Breast epithelium (tissue), 4 donors: ENCODE results near the gene HLA-DQA1. TPM values are rescaled to one million over a fixed set of nuclear protein-coding genes. Genes with fewer than 3 reads are reported as not detected.
A peak's percentile ranks its signal among the peaks of the same experiment; 100 is the strongest.
"Not testable (repeated sequence)": the region's sequence is repeated elsewhere in the genome, so short reads cannot be mapped to it uniquely, and the experiment has no call there.

ENCODE experiments used
- DNase-seq, 2 donors: peaks; one replicate each; pipeline ENCODE4 v3.0.0-alpha.2; 2019; ENCODE audit warnings: low spot score in 2 of 2
- H3K27ac ChIP-seq, 2 donors: fragments of 200-600 bp; sonication (generic) in 1 of 2; one replicate each; pipeline ENCODE4 v1.5.1; 2016 to 2019; ENCODE audit warnings: mild to moderate bottlenecking in 1 of 2
- H3K27me3 ChIP-seq, 2 donors: fragments of 200-600 bp; sonication (generic) in 1 of 2; one replicate each; pipeline versions ENCODE4 v1.5.1 to v1.6.0; 2017 to 2019; ENCODE audit warnings: control low read depth in 1 of 2, mild to moderate bottlenecking in 1 of 2
- H3K36me3 ChIP-seq: fragments of 200-600 bp; one replicate; pipeline ENCODE4 v1.5.1; 2019
- H3K4me1 ChIP-seq, 2 donors: fragments of 200-600 bp; sonication (generic); one replicate each; pipeline ENCODE4 v1.5.1; 2016 to 2019; ENCODE audit warnings: control low read depth in 1 of 2
- H3K4me3 ChIP-seq, 3 donors: fragments of 200-600 bp; sonication (generic); 1 replicate in 2 of 3; 2 replicates in 1 of 3; pipeline ENCODE4 v1.5.1; 2016 to 2019; ENCODE audit warnings: mild to moderate bottlenecking in 3 of 3, moderate library complexity in 2 of 3
- H3K9me3 ChIP-seq, 2 donors: fragments of 200-600 bp; sonication (generic) in 1 of 2; one replicate each; pipeline ENCODE4 v1.5.1; 2016 to 2019; ENCODE audit warnings: control low read depth in 1 of 2
- POLR2A ChIP-seq: fragments of 450-650 bp; IDR thresholded peaks from one replicate; pipeline ENCODE4 v1.6.1; 2016; ENCODE audit warnings: antibody characterized with exemption, mild to moderate bottlenecking, moderate library complexity
- POLR2AphosphoS5 ChIP-seq, 3 donors: sonication (generic); formaldehyde crosslinking; IDR thresholded peaks; one replicate each; pipeline ENCODE4 v1.6.1; 2017; ENCODE audit warnings: antibody characterized with exemption in 3 of 3
- intact Hi-C: fragments of 100-400 bp; cut with DNase I; formaldehyde crosslinking; loops from one replicate; pipeline ENCODE4 v1.15.1; 2023; ENCODE audit warnings: low total_unique reads
- total RNA-seq, 3 donors: library from RNA; depleted of rRNA; stranded (reverse); fragments of >200 nt; gene quantifications; one replicate each; pipeline ENCODE4 v1.1.0, GENCODE V29; 2016
- TF ChIP-seq, protein P1 (sequence below), 3 donors: fragments of 450-650 bp; IDR thresholded peaks; one replicate each; pipeline ENCODE4 v1.5.1; 2016 to 2017; ENCODE audit warnings: antibody characterized with exemption in 3 of 3, mild to moderate bottlenecking in 3 of 3, moderate library complexity in 3 of 3

The HLA-DQA1 gene
- total RNA-seq, 3 donors from 2014 or later: 1.6 to 19.2 (median 15.0) TPM

DNA sequence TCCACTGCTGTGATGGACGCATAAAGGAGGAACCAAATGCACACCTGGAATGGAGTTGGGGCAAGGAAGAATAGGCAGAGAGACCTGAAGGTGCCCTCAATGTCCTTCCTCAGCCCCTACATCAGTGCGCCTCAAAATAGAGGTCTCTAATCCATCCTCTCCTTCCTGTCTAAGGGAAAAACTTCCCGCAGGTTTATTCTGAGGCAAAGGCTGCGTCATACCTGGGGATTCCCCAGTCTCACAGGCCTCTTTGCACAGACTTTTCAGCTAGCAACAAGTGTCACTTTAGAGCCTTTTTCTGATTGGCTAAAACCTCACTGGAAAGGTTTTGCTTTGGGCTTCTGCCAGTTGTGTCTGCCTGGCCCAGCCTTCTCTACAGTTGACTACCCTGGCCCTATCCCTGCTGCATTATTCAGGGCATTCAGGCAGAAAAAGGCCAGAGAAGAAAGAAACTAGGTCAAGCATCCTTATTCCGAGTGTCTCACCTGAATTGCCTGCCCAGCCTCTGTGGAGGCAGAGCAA, 31.1 kb downstream of the HLA-DQA1 start:
- H3K27ac ChIP-seq: peak overlapping the region in 1 of 2 donors; percentile 41
- H3K9me3 ChIP-seq: no peaks in the 10 kb centered on the region
- no peak overlapping the region for H3K4me3 ChIP-seq
- H3K4me1 ChIP-seq: no peaks in the 10 kb centered on the region
- no peak for TF ChIP-seq POLR2A
- H3K36me3 ChIP-seq: no peaks in the 10 kb centered on the region
- no peaks in the 10 kb centered on the region for H3K27me3 ChIP-seq
- intact Hi-C loops: no loop called here
- peak in 1 of 2 donors; percentile 48 for DNase-seq

DNA sequence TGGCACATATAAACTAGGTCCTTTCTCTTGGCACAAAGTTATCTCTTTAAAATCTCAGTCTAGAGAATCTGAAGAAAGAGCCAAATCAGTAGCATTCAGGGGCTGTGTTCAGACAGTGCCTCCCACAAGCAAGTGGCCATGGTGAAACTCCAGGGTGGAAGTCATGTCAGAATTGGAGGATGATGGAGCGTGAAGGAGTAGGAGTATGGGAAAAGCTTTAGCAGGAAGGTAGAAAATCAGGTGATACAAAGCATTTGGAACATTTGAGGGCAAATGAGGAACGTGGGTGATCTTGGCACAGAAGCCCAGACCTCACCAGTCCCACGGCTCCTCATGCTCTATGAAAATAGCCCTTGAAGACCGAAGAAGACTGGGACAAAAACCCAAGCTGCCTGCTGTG, 32.0 kb downstream of the HLA-DQA1 start:
- no peaks in the 10 kb centered on the region for H3K27me3 ChIP-seq
- no peaks in the 10 kb centered on the region for H3K9me3 ChIP-seq
- TF ChIP-seq POLR2A (no peak), POLR2AphosphoS5 (IDR thresholded peaks at IDR 0.05) (no peak)
- TF ChIP-seq, protein P1, sequence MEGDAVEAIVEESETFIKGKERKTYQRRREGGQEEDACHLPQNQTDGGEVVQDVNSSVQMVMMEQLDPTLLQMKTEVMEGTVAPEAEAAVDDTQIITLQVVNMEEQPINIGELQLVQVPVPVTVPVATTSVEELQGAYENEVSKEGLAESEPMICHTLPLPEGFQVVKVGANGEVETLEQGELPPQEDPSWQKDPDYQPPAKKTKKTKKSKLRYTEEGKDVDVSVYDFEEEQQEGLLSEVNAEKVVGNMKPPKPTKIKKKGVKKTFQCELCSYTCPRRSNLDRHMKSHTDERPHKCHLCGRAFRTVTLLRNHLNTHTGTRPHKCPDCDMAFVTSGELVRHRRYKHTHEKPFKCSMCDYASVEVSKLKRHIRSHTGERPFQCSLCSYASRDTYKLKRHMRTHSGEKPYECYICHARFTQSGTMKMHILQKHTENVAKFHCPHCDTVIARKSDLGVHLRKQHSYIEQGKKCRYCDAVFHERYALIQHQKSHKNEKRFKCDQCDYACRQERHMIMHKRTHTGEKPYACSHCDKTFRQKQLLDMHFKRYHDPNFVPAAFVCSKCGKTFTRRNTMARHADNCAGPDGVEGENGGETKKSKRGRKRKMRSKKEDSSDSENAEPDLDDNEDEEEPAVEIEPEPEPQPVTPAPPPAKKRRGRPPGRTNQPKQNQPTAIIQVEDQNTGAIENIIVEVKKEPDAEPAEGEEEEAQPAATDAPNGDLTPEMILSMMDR (IDR thresholded peaks at IDR 0.05): no peak
- no peaks in the 10 kb centered on the region for H3K4me1 ChIP-seq
- no peak for DNase-seq
- intact Hi-C loops: no loop called here
- no peak overlapping the region for H3K4me3 ChIP-seq
- H3K27ac ChIP-seq: no peak overlapping the region
- H3K36me3 ChIP-seq: no peaks in the 10 kb centered on the region

GRCh38 chr6:32669893-32670292, 32.7 kb downstream of the HLA-DQA1 start:
- no peaks in the 10 kb centered on the region for H3K4me1 ChIP-seq
- H3K36me3 ChIP-seq: no peaks in the 10 kb centered on the region
- no peak for DNase-seq
- no peaks in the 10 kb centered on the region for H3K9me3 ChIP-seq
- TF ChIP-seq POLR2AphosphoS5 (IDR thresholded peaks at IDR 0.05) (no peak), POLR2A (no peak)
- TF ChIP-seq, protein P1 (IDR thresholded peaks at IDR 0.05): no peak
- no peak overlapping the region for H3K27ac ChIP-seq
- H3K27me3 ChIP-seq: no peaks in the 10 kb centered on the region
- intact Hi-C loops: no loop called here
- H3K4me3 ChIP-seq: no peak overlapping the region

- DNase-seq, intact Hi-C loops, H3K9me3 ChIP-seq, H3K4me1 ChIP-seq, H3K27me3 ChIP-seq, H3K36me3 ChIP-seq, H3K27ac ChIP-seq, H3K4me3 ChIP-seq: not testable (repeated sequence)
Measured at GRCh38 chr6:32671908-32672307, 34.7 kb downstream of the HLA-DQA1 start.

DNA sequence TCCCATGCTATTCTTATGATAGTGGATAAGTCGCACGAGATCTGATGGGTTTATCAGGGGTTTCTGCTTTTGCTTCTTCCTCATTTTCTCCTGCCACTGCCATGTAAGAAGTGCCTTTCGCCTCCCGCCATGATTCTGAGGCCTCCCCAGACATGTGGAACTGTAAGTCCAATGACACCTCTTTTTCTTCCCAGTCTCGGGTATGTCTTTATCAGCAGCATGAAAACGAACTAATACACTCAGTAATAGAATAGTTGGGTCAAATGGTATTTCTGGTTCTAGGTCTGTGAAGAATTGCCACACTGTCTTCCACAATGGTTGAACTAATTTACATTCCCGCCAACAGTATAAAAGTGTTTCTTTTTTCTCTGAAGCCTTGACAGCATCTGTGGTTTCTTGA, 36.9 kb downstream of the HLA-DQA1 start:
- H3K9me3 ChIP-seq, DNase-seq, H3K4me1 ChIP-seq, H3K27me3 ChIP-seq, H3K36me3 ChIP-seq, intact Hi-C loops, H3K4me3 ChIP-seq, H3K27ac ChIP-seq: not testable (repeated sequence)

DNA sequence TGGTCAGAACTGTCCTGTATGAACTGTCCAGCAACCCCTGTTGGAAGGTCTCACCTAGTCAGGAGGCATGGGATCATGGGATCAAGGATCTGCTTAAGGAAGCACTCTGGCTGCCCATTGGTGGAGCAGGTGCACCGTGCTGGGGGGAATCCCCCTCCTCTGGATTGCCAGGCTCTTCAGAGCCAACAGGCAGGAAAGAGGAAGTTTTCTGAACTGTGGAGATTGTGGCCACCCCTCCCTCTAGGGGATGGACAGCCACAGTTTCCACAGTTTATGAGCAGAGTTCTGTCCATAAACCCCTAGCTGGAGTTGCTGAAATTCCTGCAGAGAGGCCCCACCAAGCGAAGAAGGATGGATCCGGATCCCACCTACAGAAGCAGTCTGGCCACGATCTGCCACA, 42.3 kb downstream of the HLA-DQA1 start:
- intact Hi-C loops: no loop called here
- Histone ChIP-seq H3K27me3 (no peaks in the 10 kb centered on the region), H3K4me1 (no peaks in the 10 kb centered on the region), H3K4me3 (no peak overlapping the region), H3K36me3 (no peaks in the 10 kb centered on the region), H3K9me3 (no peaks in the 10 kb centered on the region), H3K27ac (no peak overlapping the region)
- no peak for TF ChIP-seq POLR2AphosphoS5 (IDR thresholded peaks at IDR 0.05)
- TF ChIP-seq POLR2A: no peak
- TF ChIP-seq, protein P1 (IDR thresholded peaks at IDR 0.05): no peak
- DNase-seq: no peak

GRCh38 chr6:32680055-32680454, 42.8 kb downstream of the HLA-DQA1 start:
- Histone ChIP-seq H3K27me3 (no peaks in the 10 kb centered on the region), H3K27ac (no peak overlapping the region), H3K4me1 (no peaks in the 10 kb centered on the region), H3K36me3 (no peaks in the 10 kb centered on the region), H3K4me3 (no peak overlapping the region), H3K9me3 (no peaks in the 10 kb centered on the region)
- no peak for DNase-seq
- TF ChIP-seq POLR2A (no peak), POLR2AphosphoS5 (IDR thresholded peaks at IDR 0.05) (no peak)
- TF ChIP-seq, protein P1 (IDR thresholded peaks at IDR 0.05): no peak
- intact Hi-C loops: no loop called here
